Measurements from ENCODE around the gene PRSS22.
A peak's percentile ranks its signal among the peaks of the same experiment; 100 is the strongest.

The PRSS22 gene

GRCh38 chr16:2827831-2828520 lies 30.0 kb downstream of the PRSS22 start:
- no peak for DNase-seq

- DNase-seq = no peak
Measured at GRCh38 chr16:2827374-2827791, 30.6 kb downstream of the PRSS22 start.

GRCh38 chr16:2826591-2827373 lies 31.2 kb downstream of the PRSS22 start:
- no peak for DNase-seq

- no peak for DNase-seq
Measured at GRCh38 chr16:2825906-2826305, 32.1 kb downstream of the PRSS22 start.

- DNase-seq = no peak
Measured at GRCh38 chr16:2825049-2825742, 32.8 kb downstream of the PRSS22 start.

GRCh38 chr16:2824626-2825025 lies 33.3 kb downstream of the PRSS22 start:
- no peak for DNase-seq

- no peak for DNase-seq
Measured at GRCh38 chr16:2822496-2822895, 35.5 kb downstream of the PRSS22 start.

GRCh38 chr16:2822158-2822495 lies 35.8 kb downstream of the PRSS22 start:
- DNase-seq = no peak

GRCh38 chr16:2821487-2822157 lies 36.3 kb downstream of the PRSS22 start:
- no peak for DNase-seq

GRCh38 chr16:2820836-2821486 lies 37.0 kb downstream of the PRSS22 start:
- no peak for DNase-seq

GRCh38 chr16:2819939-2820835 lies 37.8 kb downstream of the PRSS22 start:
- no peak for DNase-seq

GRCh38 chr16:2819179-2819938 lies 38.6 kb downstream of the PRSS22 start:
- DNase-seq = no peak

- DNase-seq = no peak
Measured at GRCh38 chr16:2818272-2818876, 39.6 kb downstream of the PRSS22 start.

- no peak for DNase-seq
Measured at GRCh38 chr16:2817340-2818271, 40.4 kb downstream of the PRSS22 start.

GRCh38 chr16:2816751-2817339 lies 41.1 kb downstream of the PRSS22 start, which contains the start of gene PRSS21:
Gene PRSS21 (plus strand): TSS chr16:2817237. CDS start chr16:2817269, 32 bp downstream.
- DNase-seq = no peak

- no peak for DNase-seq
Measured at GRCh38 chr16:2815299-2815771, 42.6 kb downstream of the PRSS22 start.

GRCh38 chr16:2814551-2815298 lies 43.2 kb downstream of the PRSS22 start:
- DNase-seq = no peak

- DNase-seq = peak; percentile 14
Measured at GRCh38 chr16:2813771-2814221, 44.2 kb downstream of the PRSS22 start.
